Osteocyte (in vitro differentiated cells): ENCODE results near the gene CRYBB2. TPM values are rescaled to one million over a fixed set of nuclear protein-coding genes. Genes with fewer than 3 reads are reported as not detected.

Source experiments
- DNase-seq: peaks from one replicate; pipeline ENCODE4 v3.0.0; 2021; ENCODE audit warnings: mixed read lengths; ENCODE audit not compliant: unreplicated experiment; ENCODE audit errors: extremely low spot score
- H3K27ac Mint-ChIP-seq: one replicate; pipeline ENCODE4 v1.8.0; 2021; ENCODE audit warnings: mild to moderate bottlenecking, mixed read lengths; ENCODE audit not compliant: unreplicated experiment
- H3K27me3 Mint-ChIP-seq: one replicate; pipeline ENCODE4 v1.8.0; 2021; ENCODE audit warnings: mixed read lengths; ENCODE audit not compliant: unreplicated experiment
- H3K36me3 Mint-ChIP-seq: one replicate; pipeline ENCODE4 v1.8.0; 2021; ENCODE audit warnings: mixed read lengths; ENCODE audit not compliant: unreplicated experiment
- H3K4me1 Mint-ChIP-seq: one replicate; pipeline ENCODE4 v1.8.0; 2021; ENCODE audit warnings: mixed read lengths; ENCODE audit not compliant: unreplicated experiment
- H3K4me3 Mint-ChIP-seq: one replicate; pipeline ENCODE4 v1.8.0; 2021; ENCODE audit warnings: mild to moderate bottlenecking, moderate library complexity, mixed read lengths; ENCODE audit not compliant: unreplicated experiment
- H3K9me3 Mint-ChIP-seq: one replicate; pipeline ENCODE4 v1.8.0; 2021; ENCODE audit warnings: mixed read lengths; ENCODE audit not compliant: unreplicated experiment
- long read RNA-seq: library from polyadenylated mRNA; unstranded; transcript quantifications from one replicate; pipeline ENCODE4 v2.0.0, GENCODE V29; 2021
- total RNA-seq: library from RNA; stranded (reverse); gene quantifications from 2 replicates; pipeline ENCODE4 v1.2.1, GENCODE V29; 2021
- TF ChIP-seq, protein P1 (sequence below): fragments of 200-600 bp; sonication (generic); IDR thresholded peaks from 2 replicates; pipeline ENCODE4 v1.5.0; 2021; ENCODE audit warnings: antibody characterized with exemption, mild to moderate bottlenecking, moderate library complexity

Gene CRYBB2, protein sequence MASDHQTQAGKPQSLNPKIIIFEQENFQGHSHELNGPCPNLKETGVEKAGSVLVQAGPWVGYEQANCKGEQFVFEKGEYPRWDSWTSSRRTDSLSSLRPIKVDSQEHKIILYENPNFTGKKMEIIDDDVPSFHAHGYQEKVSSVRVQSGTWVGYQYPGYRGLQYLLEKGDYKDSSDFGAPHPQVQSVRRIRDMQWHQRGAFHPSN
- total RNA-seq: not detected in 2 replicates
- long read RNA-seq: 0 reads

DNA sequence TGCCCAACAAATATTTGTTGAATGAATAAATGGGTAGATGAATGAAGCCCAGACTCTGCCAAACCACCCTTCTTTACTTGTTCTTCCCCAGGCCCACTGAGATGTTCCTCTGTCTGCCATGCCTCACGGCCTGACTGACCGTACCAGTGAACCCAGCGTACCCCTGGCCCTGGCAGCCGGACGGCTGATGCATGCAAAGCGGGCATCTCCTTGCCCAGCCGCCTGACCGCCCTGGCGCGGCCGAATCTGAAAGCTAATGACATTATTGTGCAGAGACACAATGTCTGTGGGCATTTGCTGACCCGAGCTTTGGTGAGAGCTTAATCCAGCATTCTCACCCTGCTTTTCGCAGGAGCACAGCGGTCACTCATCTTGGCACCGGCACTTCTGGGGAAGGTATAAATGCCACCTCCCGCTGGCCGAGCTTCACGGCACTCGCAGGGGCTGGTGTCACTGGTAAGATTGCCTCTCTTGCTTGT is at the start of gene CRYBB2:
CRYBB2 (plus strand) TSS at position 429 of the 479 bp plus-strand sequence. CDS start 1,791 bp downstream, outside the sequence.
- Mint-ChIP-seq H3K27ac (no peak within 1 kb of the TSS), H3K36me3 (no peaks in the 10 kb centered on the region), H3K4me1 (no peaks in the 10 kb centered on the region), H3K27me3 (peaks cover 19% of the 10 kb centered on the region), H3K9me3 (no peaks in the 10 kb centered on the region), H3K4me3 (no peak within 1 kb of the TSS)
- no peak for DNase-seq
- TF ChIP-seq, protein P1, sequence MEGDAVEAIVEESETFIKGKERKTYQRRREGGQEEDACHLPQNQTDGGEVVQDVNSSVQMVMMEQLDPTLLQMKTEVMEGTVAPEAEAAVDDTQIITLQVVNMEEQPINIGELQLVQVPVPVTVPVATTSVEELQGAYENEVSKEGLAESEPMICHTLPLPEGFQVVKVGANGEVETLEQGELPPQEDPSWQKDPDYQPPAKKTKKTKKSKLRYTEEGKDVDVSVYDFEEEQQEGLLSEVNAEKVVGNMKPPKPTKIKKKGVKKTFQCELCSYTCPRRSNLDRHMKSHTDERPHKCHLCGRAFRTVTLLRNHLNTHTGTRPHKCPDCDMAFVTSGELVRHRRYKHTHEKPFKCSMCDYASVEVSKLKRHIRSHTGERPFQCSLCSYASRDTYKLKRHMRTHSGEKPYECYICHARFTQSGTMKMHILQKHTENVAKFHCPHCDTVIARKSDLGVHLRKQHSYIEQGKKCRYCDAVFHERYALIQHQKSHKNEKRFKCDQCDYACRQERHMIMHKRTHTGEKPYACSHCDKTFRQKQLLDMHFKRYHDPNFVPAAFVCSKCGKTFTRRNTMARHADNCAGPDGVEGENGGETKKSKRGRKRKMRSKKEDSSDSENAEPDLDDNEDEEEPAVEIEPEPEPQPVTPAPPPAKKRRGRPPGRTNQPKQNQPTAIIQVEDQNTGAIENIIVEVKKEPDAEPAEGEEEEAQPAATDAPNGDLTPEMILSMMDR: no peak

DNA sequence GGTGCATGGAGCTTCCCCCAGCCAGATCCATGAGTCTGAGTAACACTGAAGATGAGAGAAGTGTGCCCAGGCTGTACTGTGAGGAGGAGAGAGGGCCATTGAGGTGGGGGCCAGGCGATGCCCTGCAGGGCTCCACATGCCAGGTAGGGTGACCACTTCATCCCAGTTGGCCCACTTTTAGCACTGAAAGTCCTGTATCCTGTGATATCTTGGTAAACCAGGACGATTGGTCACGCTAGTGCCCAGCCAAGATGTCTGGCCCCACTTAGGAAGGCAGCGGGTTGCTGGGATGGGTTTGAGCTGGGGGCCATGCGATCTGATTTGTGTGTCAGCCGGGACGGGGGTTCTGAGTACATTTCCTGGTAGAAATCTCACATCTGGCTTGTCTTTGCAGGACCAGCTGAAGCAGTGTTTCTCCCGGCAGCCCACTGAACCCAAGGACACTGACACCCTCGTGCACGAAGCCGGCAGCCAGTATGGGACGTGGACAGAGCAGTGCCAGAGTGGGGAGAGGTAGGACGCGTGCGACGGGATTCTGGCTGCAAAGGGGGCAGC is 48.9 kb upstream of the CRYBB2 start:
- no peak for DNase-seq
- Mint-ChIP-seq H3K27ac (no peak overlapping the region), H3K36me3 (no peaks in the 10 kb centered on the region), H3K27me3 (no peaks in the 10 kb centered on the region), H3K4me3 (no peak overlapping the region), H3K4me1 (peaks cover 11% of the 10 kb centered on the region), H3K9me3 (no peaks in the 10 kb centered on the region)
- TF ChIP-seq, protein P1: no peak

DNA sequence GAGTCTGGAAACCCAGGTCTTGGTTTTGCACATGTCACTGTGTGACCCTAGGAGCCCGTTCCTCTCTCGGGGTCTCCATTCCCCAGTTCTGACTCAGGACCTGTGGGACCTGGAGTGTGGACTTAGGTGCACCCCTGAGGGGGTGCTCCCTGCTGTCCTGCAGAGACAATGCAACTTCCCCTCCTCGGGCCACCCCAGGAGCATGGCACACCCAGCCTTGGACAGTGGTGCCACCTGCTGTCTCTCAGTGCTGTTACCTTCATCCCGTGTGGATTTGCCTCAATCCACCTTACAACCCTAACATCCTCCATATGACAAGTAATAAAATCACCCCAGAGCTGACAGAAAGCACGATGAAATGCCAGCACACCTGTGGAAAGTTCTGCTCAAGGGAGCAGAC is 47.3 kb upstream of the CRYBB2 start:
- no peaks in the 10 kb centered on the region for H3K9me3 Mint-ChIP-seq
- no peak overlapping the region for H3K27ac Mint-ChIP-seq
- H3K36me3 Mint-ChIP-seq: no peaks in the 10 kb centered on the region
- DNase-seq: no peak
- H3K27me3 Mint-ChIP-seq: no peaks in the 10 kb centered on the region
- no peak overlapping the region for H3K4me3 Mint-ChIP-seq
- H3K4me1 Mint-ChIP-seq: peaks cover under 1% of the 10 kb centered on the region
- TF ChIP-seq, protein P1: peak; percentile 30

DNA sequence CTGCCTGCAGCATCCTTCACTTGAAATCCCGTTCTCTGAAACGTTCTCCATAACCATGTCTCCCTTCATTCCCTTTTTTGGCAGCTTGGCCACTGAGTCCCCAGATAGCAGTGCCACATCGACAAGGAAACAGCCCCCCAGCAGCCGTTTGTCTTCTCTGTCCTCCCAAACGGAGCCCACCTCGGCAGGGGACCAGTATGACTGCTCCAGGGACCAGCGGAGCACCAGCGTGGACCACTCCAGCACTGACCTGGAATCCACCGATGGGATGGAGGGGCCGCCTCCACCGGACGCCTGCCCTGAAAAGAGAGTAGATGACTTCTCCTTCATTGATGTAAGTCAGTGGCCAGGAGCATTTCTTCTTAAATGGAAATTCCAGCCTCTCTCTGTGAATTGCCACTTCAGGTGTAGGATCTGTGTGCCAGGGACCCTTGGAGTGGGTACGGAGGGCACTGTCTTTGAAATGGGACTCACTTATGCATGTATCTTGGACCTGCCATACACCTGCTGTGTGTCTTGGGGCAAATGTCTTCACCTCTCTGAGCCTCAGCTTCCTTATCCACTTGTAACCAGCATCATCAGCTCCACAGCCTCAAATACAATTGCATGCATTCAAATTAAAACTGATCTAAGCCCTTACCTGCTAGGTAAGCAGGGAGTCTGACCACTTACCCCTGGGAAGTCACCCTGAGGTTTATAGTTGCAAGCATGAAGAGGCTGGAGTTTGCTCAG is 45.1 kb upstream of the CRYBB2 start:
- Mint-ChIP-seq H3K4me1 (no peaks in the 10 kb centered on the region), H3K9me3 (no peaks in the 10 kb centered on the region)

More for the DNA sequence above, 45.1 kb upstream of the CRYBB2 start:
- Mint-ChIP-seq H3K36me3 (peaks cover 7% of the 10 kb centered on the region), H3K27me3 (no peaks in the 10 kb centered on the region), H3K4me3 (no peak overlapping the region), H3K27ac (no peak overlapping the region)
- no peak for DNase-seq
- TF ChIP-seq, protein P1: no peak
